Upper lobe of left lung (tissue), 6 donors: ENCODE results near the gene SLC25A27. TPM values are rescaled to one million over a fixed set of nuclear protein-coding genes. Genes with fewer than 3 reads are reported as not detected.
"Not testable (repeated sequence)": the region's sequence is repeated elsewhere in the genome, so short reads cannot be mapped to it uniquely, and the experiment has no call there.

ENCODE experiments used
- ATAC-seq, 2 donors: fragments of 200-7000 bp; cut with Tn5 transposase; one replicate each; pipeline ENCODE4 v1.9.1; 2022; ENCODE audit warnings: mild to moderate bottlenecking in 2 of 2, moderate library complexity in 2 of 2; ENCODE audit not compliant: low FRiP score in 2 of 2
- DNase-seq, 2 donors: peaks; one replicate each; pipeline ENCODE4 v3.0.0-alpha.2; 2019 to 2020
- H3K27ac ChIP-seq, 4 donors: fragments of 200-600 bp; sonication (generic); one replicate each; pipeline ENCODE4 v1.5.1; 2016 to 2019
- H3K27me3 ChIP-seq, 4 donors: fragments of 200-600 bp; sonication (generic); one replicate each; pipeline ENCODE4 v1.5.1; 2017 to 2019
- H3K36me3 ChIP-seq, 4 donors: fragments of 200-600 bp; sonication (generic); one replicate each; pipeline ENCODE4 v1.5.1; 2016 to 2019
- H3K4me1 ChIP-seq, 4 donors: fragments of 200-600 bp; sonication (generic); one replicate each; pipeline ENCODE4 v1.5.1; 2018 to 2019
- H3K4me3 ChIP-seq, 4 donors: fragments of 200-600 bp; sonication (generic); one replicate each; pipeline ENCODE4 v1.5.1; 2017 to 2019; ENCODE audit warnings: mild to moderate bottlenecking in 2 of 4, moderate library complexity in 1 of 4
- H3K9me3 ChIP-seq, 4 donors: fragments of 200-600 bp; sonication (generic); one replicate each; pipeline ENCODE4 v1.5.1; 2018 to 2019
- EP300 ChIP-seq, 4 donors: sonication (generic); formaldehyde crosslinking; IDR thresholded peaks; one replicate each; pipeline ENCODE4 v1.5.1; 2017; ENCODE audit warnings: antibody characterized with exemption in 4 of 4, control low read depth in 2 of 4
- POLR2A ChIP-seq, 4 donors: fragments of 450-650 bp; IDR thresholded peaks; one replicate each; pipeline ENCODE4 v1.5.1; 2016 to 2017; ENCODE audit warnings: antibody characterized with exemption in 4 of 4, mild to moderate bottlenecking in 2 of 4
- POLR2AphosphoS5 ChIP-seq, 2 donors: sonication (generic); formaldehyde crosslinking; IDR thresholded peaks; one replicate each; pipeline ENCODE4 v1.5.1; 2017; ENCODE audit warnings: antibody characterized with exemption in 2 of 2
- WGBS, 2 donors: methylation state at CpG; one replicate each; pipeline ENCODE4 v1.1.5; 2017 to 2018; 5-methylcytosine and 5-hydroxymethylcytosine counted together
- total RNA-seq, 6 donors: library from RNA; depleted of rRNA in 4 of 6; stranded (reverse); fragments of >200 nt in 4 of 6; gene quantifications; one replicate each; pipeline versions ENCODE4 v1.1.0 to v1.2.1, GENCODE V29; 2016 to 2021
- TF ChIP-seq, protein P1 (sequence below), 6 experiments: fragments of 450-650 bp in 4 of 6; fragments of 200-600 bp in 2 of 6; sonication (generic) in 2 of 6; IDR thresholded peaks; one replicate each; pipeline ENCODE4 v1.5.1; 2016 to 2019; ENCODE audit warnings: antibody characterized with exemption in 6 of 6
- donor health status: DM: no; HTN: no; CAD: no; lungs with moderate emphysema.
- donor health status: DM: no; HTN: yes; CAD: no; lungs with severe emphysema.

The SLC25A27 gene
- total RNA-seq, 6 donors from 2014 or later: 7.8 to 61.8 (median 13.7) TPM

DNA sequence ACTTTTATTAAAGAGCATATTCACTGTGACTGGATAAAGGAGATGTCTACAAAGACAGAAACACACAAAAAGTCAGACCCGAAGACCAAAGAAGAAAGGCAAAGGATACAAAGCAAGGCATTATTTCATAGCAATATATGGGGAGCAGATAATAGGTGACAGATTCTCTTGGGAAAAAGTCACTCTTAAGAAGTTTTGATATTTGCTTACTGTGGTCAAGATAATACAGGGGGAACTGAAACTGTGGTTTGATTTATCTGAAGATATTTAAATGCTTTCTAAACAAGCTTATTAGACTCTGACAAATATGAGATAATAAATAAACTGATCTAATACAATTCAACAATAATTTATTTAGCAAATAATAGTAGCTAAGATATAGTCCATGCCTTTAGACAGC lies 14.8 kb upstream of the SLC25A27 start:
- Histone ChIP-seq H3K9me3 (no peaks in the 10 kb centered on the region), H3K27me3 (no peaks in the 10 kb centered on the region), H3K4me3 (no peak overlapping the region), H3K27ac (no peak overlapping the region), H3K4me1 (no peaks in the 10 kb centered on the region), H3K36me3 (no peaks in the 10 kb centered on the region)
- 94 to 100% methylated on average over 1 of the region's 1 CpG for WGBS, 2 donors
- TF ChIP-seq EP300 (IDR thresholded peaks at IDR 0.05): no peak
- TF ChIP-seq POLR2AphosphoS5 (IDR thresholded peaks at IDR 0.05): no peak
- TF ChIP-seq POLR2A (IDR thresholded peaks at IDR 0.05): no peak
- TF ChIP-seq, protein P1, sequence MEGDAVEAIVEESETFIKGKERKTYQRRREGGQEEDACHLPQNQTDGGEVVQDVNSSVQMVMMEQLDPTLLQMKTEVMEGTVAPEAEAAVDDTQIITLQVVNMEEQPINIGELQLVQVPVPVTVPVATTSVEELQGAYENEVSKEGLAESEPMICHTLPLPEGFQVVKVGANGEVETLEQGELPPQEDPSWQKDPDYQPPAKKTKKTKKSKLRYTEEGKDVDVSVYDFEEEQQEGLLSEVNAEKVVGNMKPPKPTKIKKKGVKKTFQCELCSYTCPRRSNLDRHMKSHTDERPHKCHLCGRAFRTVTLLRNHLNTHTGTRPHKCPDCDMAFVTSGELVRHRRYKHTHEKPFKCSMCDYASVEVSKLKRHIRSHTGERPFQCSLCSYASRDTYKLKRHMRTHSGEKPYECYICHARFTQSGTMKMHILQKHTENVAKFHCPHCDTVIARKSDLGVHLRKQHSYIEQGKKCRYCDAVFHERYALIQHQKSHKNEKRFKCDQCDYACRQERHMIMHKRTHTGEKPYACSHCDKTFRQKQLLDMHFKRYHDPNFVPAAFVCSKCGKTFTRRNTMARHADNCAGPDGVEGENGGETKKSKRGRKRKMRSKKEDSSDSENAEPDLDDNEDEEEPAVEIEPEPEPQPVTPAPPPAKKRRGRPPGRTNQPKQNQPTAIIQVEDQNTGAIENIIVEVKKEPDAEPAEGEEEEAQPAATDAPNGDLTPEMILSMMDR (IDR thresholded peaks at IDR 0.05): no peak
- ATAC-seq (no peak), DNase-seq (no peak)

DNA sequence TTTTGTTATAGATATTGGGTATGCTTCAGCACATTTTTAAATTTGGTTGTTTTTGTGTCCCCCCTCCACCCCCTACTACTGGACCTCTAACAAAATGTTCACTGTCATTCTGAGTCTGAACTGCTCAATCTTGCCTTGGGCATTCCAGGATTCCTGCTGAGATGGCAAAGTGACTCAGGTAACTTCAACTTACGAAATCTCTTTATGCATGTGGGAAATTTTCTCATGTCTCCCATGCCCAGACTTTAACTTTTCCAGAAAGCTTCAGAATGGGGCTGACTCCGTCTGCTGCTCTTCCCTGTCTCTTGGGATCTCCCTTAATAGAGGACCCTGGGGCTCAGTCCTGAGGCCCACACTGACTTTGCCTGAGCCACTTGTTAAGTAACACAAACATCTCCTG lies 14.1 kb upstream of the SLC25A27 start:
- Histone ChIP-seq H3K4me1 (no peaks in the 10 kb centered on the region), H3K27ac (no peak overlapping the region), H3K27me3 (no peaks in the 10 kb centered on the region), H3K36me3 (no peaks in the 10 kb centered on the region), H3K9me3 (no peaks in the 10 kb centered on the region), H3K4me3 (no peak overlapping the region)
- ATAC-seq (no peak), DNase-seq (no peak)
- TF ChIP-seq, protein P1 (IDR thresholded peaks at IDR 0.05): no peak
- TF ChIP-seq EP300 (IDR thresholded peaks at IDR 0.05): no peak
- no peak for TF ChIP-seq POLR2A (IDR thresholded peaks at IDR 0.05)
- no peak for TF ChIP-seq POLR2AphosphoS5 (IDR thresholded peaks at IDR 0.05)
- 85 to 98% methylated on average over 2 of the region's 2 CpGs for WGBS, 2 donors

DNA sequence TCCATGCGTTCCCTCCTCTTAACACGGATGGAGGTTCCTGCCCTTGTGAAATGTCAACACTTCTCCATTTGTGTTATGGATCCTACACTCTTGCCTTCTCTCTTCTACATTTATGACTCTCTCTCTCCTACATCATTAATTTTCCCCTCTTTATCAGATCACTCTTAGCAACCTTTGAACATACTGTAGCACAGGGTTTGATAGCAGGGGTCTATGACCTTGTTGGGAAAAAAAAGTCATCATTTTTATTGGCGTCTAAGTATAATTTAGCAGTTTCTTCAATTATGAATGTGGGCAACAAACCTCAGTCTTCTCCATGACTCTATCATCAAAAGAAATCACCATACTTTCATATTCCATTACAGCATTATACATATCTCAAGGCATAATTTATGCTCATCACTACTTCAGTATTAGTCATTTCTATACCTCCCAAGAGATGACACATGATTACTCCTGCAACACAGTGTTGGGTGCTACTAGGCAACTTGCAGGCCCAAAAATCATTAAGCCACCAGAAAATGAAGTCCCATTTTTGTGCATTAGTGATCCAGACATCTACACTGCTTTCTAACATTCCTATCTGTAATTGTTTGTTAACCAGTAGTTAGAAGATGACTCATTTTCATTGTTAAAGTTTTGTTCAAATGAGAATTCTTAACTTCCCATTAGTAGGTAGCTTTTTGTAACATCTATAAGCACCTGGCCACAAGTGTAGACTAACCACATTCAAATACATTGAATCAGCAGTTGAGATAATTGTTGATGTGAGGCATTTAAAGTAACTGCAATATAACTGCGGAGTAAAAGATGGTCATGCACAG lies 9.6 kb upstream of the SLC25A27 start:
- no peak overlapping the region for H3K4me3 ChIP-seq
- no peak for ATAC-seq
- H3K9me3 ChIP-seq: no peaks in the 10 kb centered on the region
- no peak for DNase-seq
- H3K27ac ChIP-seq: no peak overlapping the region
- H3K4me1 ChIP-seq: no peaks in the 10 kb centered on the region
- 83 to 91% methylated on average over 4 of the region's 4 CpGs for WGBS, 2 donors
- TF ChIP-seq, protein P1 (IDR thresholded peaks at IDR 0.05): no peak
- TF ChIP-seq EP300 (IDR thresholded peaks at IDR 0.05): no peak
- TF ChIP-seq POLR2A (IDR thresholded peaks at IDR 0.05): no peak
- no peak for TF ChIP-seq POLR2AphosphoS5 (IDR thresholded peaks at IDR 0.05)
- H3K36me3 ChIP-seq: no peaks in the 10 kb centered on the region
- no peaks in the 10 kb centered on the region for H3K27me3 ChIP-seq

DNA sequence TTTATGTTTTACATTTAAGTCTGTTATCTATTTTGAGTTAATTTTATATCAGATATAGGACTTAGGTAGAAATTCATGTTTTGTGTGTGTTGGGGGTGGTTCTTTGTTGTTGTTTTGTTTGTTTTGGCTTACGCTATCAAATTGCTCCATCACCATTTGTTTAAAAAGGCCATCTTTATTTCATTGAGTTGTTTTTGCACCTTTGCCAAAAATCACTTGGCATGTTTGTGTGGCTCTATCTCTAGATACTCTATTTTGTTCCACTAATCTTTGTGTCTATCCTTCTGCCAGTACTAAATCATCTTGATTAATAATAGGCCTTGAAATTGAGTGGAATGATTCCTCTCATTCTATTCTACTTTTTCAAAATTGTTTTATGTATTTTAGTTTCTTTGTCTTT lies 7.5 kb upstream of the SLC25A27 start:
- no peak for DNase-seq

DNA sequence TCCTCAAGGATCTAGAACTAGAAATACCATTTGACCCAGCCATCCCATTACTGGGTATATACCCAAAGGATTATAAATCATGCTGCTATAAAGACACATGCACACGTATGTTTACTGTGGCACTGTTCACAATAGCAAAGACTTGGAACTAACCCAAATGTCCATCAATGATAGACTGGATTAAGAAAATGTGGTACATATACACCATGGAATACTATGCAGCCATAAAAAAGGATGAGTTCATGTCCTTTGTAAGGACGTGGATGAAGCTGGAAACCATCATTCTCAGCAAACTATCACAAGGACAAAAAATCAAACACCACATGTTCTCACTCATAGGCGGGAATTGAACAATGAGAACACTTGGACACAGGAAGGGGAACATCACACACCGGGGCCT lies 4.7 kb upstream of the SLC25A27 start:
- not testable (repeated sequence) for H3K4me1 ChIP-seq, H3K27ac ChIP-seq, H3K36me3 ChIP-seq, H3K9me3 ChIP-seq, H3K27me3 ChIP-seq, ATAC-seq, DNase-seq, H3K4me3 ChIP-seq
- 85 to 86% methylated on average over 3 to 4 of the region's 4 CpGs for WGBS, 2 donors

More for the DNA sequence above, 7.5 kb upstream of the SLC25A27 start:
- Histone ChIP-seq H3K9me3 (no peaks in the 10 kb centered on the region), H3K4me3 (no peak overlapping the region), H3K4me1 (no peaks in the 10 kb centered on the region), H3K27me3 (no peaks in the 10 kb centered on the region), H3K36me3 (no peaks in the 10 kb centered on the region), H3K27ac (no peak overlapping the region)
- 96 to 100% methylated on average over 1 of the region's 1 CpG for WGBS, 2 donors
- no peak for ATAC-seq
- no peak for TF ChIP-seq POLR2AphosphoS5 (IDR thresholded peaks at IDR 0.05)
- no peak for TF ChIP-seq EP300 (IDR thresholded peaks at IDR 0.05)
- no peak for TF ChIP-seq POLR2A (IDR thresholded peaks at IDR 0.05)
- TF ChIP-seq, protein P1 (IDR thresholded peaks at IDR 0.05): no peak
